GDM1 (cell line): ENCODE measurements around the gene MTHFD1L.
"Not testable (repeated sequence)": the region's sequence is repeated elsewhere in the genome, so short reads cannot be mapped to it uniquely, and the experiment has no call there.

ENCODE experiments used
- DNase-seq: peaks from one replicate; lab custom pipeline; 2025; lab: John Stamatoyannopoulos, UW

The MTHFD1L gene

DNA sequence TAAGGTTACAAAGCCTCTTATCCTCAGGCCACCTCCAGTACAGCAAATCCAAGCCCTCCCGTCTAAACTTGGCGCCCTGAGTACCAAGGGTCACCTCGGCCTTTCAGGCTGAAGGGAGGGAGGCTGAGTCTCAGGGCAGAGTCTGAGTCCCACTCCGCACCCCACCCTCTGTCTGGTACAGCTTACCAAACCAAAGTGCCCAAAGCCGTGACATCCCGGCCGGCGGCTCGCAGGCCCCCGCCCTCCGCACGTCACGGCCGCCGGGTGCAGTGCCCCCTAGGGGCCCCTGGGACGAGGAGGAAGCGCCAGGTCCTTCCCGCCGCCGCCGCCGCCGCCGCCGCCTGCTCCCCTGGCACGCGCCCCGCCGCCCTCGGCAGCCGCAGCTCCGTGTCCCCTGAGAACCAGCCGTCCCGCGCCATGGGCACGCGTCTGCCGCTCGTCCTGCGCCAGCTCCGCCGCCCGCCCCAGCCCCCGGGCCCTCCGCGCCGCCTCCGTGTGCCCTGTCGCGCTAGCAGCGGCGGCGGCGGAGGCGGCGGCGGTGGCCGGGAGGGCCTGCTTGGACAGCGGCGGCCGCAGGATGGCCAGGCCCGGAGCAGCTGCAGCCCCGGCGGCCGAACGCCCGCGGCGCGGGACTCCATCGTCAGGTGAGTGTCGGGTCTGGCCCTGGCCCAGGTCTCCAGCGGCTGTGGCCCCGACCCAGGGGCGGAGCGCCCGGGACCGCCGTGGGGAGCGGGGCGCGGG lies at the start of gene MTHFD1L:
Gene MTHFD1L, plus strand, starts transcription at position 297 of the 741 bp plus-strand sequence. Its CDS starts 121 bp downstream, at position 418.
- peak; percentile 77 for DNase-seq

DNA sequence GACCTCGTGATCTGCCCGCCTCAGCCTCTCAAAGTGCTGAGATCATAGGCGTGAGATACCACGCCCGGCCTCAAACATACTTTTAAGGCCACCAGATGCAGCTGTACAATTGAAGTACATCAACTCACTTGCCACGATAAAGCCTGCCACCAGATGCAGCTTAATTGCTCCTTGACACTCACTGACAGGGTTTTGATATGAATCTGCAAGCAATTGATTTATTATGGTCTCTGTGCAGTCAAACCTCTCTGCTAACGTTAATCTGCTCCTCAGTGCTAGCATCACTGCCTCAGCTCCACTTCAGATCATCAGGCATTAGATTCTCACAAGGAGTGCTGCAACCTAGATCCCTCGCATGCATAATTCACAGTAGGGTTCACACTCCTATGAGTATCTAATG lies 48.9 kb upstream of the MTHFD1L start:
- not testable (repeated sequence) for DNase-seq

GRCh38 chr6:150822932-150823331 lies 42.6 kb upstream of the MTHFD1L start:
- no peak for DNase-seq

- DNase-seq = no peak
These were observed 38.7 kb upstream of the MTHFD1L start for GRCh38 chr6:150826788-150827187.

DNA sequence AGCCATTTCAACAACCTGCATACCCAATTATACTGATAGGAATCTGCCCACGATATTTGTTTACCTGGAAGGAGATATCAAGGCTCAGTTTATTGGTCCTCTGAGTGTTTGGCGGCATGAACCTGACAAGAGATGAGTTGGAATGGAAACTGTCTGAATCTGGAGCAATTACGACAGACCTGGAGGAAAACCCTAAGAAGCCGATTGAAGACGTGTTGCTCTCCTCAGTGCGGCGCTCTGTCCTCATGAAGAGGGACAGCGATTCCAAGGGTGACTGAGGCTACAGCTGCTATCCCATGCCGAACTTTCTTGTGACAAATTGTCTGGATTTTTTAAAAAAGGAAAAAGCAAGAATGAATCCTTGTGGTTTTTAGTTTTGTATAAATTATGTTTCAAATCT lies 37.4 kb upstream of the MTHFD1L start:
- not testable (repeated sequence) for DNase-seq

DNA sequence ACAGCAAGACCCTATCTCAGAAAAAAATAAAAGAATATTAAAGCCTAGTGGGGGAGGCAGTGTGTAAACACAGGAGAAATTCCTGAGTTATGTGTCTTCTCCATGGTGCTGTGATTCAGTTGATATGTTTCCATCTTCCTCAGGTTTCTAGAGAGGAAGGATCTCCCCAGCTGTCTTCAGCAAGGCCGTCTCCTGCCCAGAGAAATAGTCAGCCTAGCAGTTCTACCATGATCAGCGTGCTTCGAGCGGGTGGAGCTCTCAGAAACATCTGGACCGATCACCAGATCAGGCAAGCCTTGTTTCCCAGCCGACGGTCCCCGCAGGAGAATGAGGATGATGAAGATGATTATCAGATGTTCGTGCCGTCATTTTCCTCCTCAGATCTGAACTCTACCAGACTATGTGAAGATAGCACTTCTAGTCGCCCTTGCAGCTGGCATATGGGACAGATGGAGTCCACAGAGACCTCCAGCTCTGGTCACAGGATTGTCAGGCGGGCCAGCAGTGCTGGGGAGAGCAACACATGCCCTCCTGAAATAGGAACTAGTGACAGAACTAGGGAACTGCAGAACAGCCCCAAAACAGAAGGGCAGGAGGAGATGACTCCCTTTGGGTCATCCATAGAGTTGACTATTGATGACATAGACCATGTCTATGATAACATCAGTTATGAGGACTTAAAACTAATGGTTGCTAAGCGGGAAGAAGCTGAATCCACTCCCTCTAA lies 34.9 kb upstream of the MTHFD1L start:
- DNase-seq = no peak

DNA sequence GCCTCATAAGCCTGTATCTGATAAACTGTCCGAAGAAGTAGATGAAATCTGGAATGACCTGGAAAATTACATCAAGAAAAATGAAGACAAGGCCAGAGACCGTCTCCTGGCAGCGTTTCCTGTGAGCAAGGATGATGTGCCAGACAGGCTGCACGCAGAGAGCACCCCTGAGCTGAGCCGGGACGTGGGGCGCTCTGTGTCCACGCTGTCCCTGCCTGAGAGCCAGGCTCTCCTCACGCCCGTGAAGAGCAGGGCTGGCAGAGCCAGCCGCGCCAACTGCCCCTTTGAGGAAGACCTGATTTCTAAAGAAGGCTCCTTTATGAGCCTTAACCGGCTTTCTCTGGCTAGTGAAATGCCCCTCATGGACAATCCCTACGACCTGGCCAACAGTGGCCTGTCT lies 33.9 kb upstream of the MTHFD1L start:
- no peak for DNase-seq

GRCh38 chr6:150835620-150836019 lies 29.9 kb upstream of the MTHFD1L start:
- DNase-seq = no peak

- no peak for DNase-seq
These were observed 25.3 kb upstream of the MTHFD1L start for GRCh38 chr6:150840185-150840584.

GRCh38 chr6:150841189-150841588 lies 24.3 kb upstream of the MTHFD1L start:
- DNase-seq = no peak

GRCh38 chr6:150841697-150842096 lies 23.8 kb upstream of the MTHFD1L start:
- no peak for DNase-seq

- DNase-seq = no peak
These were observed 21.1 kb upstream of the MTHFD1L start for GRCh38 chr6:150844371-150844770.

GRCh38 chr6:150846641-150847040 lies 18.9 kb upstream of the MTHFD1L start:
- no peak for DNase-seq

DNA sequence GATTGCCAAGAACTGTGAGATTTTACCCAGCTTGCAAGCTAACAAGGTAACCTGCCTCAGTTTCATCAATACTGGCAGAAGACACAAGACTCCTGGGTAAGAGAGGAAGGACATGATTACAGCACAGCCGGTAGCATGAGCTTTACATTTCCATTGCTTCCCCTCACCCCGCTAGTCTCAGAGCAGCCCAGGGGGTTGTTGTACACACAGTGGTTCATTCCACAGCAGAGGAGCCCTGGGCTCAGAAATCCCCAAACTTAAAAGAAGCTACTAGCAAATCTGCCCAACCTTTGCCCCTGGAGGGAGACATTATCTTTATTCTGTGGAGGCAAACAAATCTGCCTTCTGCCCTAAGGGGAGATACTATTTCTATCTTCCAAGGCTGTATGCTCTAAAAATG lies 17.1 kb upstream of the MTHFD1L start:
- DNase-seq = no peak

- not testable (repeated sequence) for DNase-seq
These were observed 11.1 kb upstream of the MTHFD1L start for GRCh38 chr6:150854392-150854791.

- DNase-seq = not testable (repeated sequence)
These were observed 10.3 kb upstream of the MTHFD1L start for GRCh38 chr6:150855171-150855570.

GRCh38 chr6:150857062-150857944 lies 8.2 kb upstream of the MTHFD1L start:
- DNase-seq = peak; percentile 48

DNA sequence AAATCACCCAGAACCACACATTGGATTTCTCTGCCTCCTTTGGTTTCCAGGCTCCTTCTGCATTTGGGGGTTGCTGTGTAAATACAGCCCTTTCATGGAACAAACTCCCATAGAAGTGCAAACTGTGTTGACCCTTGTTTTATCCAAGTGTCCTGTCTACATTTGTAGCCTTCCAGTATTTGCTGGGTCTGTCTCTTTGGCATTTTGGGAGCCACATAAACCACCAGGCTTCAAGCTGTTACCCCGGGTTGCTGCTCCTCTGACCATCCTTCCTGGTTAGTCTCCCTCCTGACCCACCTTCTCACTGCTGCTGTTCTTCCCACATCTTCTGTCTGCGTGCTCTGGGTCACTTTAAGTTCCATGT lies 7.6 kb upstream of the MTHFD1L start:
- no peak for DNase-seq

- DNase-seq = peak; percentile 76
These were observed 3.9 kb upstream of the MTHFD1L start for GRCh38 chr6:150861448-150862168.

DNA sequence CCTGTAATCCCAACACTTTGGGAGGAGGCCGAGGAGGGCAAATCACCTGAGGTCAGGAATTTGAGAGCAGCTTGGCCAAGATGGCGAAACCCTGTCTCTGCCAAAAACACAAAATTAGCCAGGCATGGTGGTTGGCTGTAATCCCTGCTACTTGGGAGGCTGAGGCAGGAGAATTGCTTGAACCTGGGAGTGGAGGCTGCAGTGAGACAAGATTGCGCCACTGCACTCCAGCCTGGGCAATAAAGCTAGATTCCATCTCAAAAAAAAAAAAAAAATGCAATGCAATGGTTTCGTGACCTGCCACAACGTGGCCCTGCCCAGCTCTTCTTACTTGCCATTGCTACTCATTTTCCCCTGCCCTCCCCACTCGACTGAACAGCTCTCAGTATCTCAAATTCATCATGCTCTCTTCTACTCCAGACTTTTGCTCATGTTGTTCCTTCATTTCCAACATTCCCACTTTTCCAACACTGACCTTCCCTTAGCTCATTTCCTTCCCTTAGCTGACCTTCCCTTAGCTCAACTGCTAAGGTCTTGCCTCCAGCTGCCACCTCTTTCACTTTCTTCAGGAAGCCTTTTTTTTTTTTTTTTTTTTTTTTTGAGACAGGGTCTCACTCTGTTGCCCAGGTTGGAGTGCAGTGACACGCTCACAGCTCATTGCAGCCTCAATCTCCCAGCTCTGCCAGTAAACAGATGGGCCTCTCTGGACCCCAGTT lies 2.1 kb upstream of the MTHFD1L start:
- no peak for DNase-seq

- DNase-seq = no peak
These were observed 478 bp upstream of the MTHFD1L start for GRCh38 chr6:150865043-150865405.
